Measurements from ENCODE around the gene TENM4. TPM values are rescaled to one million over a fixed set of nuclear protein-coding genes. Genes with fewer than 3 reads are reported as not detected.

Gene TENM4
- total RNA-seq, 4 donors from 2014 or later: 1.1 to 2.7 (median 2.0) TPM

DNA sequence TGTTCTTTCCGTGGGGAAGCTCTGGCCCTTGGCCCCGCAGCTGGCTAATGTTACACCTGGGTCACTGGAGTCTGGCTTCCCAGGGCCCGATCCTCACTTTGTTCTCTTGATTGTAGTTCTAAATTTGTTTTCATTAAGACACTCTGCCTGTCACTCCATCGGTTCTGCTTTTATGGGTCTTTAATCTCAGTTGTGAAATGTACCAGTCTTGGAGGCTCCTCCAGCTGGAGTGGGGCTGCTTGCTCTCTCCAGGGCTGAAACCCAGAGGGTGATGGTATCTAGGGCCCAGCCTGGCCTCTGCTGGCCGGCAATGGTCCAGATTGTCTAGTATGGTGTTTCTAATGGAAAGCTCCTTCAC is 352.9 kb downstream of the TENM4 start:
- Histone ChIP-seq H3K9me3 (no peaks in the 10 kb centered on the region), H3K36me3 (no peaks in the 10 kb centered on the region)
- DNase-seq: no peak

DNA sequence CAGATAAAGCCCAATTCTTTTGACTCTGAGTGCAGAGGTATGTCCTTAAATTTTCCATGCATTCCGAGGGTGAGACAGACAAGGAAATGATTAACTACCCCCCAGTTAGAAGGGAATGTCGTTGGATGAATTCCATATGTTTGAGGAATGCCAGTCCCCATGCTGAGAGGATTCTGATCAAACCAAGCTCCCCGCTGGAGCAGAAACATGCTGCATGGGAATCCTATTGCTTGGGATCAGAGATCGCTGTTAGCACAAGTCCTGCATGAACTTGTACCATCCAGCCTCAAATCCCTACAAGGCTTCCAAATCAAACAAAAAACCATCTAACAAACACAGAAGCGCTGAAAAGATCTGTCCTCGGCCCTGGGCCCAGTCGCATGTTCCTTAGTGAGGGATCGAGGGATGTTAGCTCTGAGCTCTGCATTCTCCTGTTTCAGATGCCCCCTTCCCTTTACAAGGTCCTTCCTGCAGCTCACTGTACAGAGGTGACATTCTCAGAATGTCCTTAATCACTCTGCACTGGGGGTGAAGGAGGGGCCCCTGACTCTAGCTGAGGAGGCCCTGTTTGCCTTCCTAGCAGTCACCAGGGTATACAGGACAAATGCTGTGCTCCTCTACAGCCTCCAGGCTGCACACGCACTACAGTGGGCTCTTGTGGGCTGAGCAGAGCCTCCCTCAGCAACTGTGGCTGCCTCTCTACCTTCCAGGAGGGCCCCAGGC is 353.4 kb downstream of the TENM4 start:
- Histone ChIP-seq H3K4me3 (no peak overlapping the region), H3K9me3 (no peaks in the 10 kb centered on the region), H3K4me1 (peaks cover 0 to 5% (median 0%) of the 10 kb centered on the region in 4 donors), H3K27me3 (no peaks in the 10 kb centered on the region), H3K27ac (no peak overlapping the region), H3K36me3 (no peaks in the 10 kb centered on the region)
- DNase-seq: no peak
- TF ChIP-seq POLR2A (IDR thresholded peaks at IDR 0.05): no peak
- TF ChIP-seq, protein P1, sequence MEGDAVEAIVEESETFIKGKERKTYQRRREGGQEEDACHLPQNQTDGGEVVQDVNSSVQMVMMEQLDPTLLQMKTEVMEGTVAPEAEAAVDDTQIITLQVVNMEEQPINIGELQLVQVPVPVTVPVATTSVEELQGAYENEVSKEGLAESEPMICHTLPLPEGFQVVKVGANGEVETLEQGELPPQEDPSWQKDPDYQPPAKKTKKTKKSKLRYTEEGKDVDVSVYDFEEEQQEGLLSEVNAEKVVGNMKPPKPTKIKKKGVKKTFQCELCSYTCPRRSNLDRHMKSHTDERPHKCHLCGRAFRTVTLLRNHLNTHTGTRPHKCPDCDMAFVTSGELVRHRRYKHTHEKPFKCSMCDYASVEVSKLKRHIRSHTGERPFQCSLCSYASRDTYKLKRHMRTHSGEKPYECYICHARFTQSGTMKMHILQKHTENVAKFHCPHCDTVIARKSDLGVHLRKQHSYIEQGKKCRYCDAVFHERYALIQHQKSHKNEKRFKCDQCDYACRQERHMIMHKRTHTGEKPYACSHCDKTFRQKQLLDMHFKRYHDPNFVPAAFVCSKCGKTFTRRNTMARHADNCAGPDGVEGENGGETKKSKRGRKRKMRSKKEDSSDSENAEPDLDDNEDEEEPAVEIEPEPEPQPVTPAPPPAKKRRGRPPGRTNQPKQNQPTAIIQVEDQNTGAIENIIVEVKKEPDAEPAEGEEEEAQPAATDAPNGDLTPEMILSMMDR (IDR thresholded peaks at IDR 0.05): no peak

More for the DNA sequence above, 352.9 kb downstream of the TENM4 start:
- Histone ChIP-seq H3K27me3 (no peaks in the 10 kb centered on the region), H3K27ac (no peak overlapping the region), H3K4me3 (no peak overlapping the region), H3K4me1 (peaks cover 0 to 5% (median 0%) of the 10 kb centered on the region in 4 donors)
- no peak for TF ChIP-seq POLR2A (IDR thresholded peaks at IDR 0.05)
- TF ChIP-seq, protein P1 (IDR thresholded peaks at IDR 0.05): no peak

DNA sequence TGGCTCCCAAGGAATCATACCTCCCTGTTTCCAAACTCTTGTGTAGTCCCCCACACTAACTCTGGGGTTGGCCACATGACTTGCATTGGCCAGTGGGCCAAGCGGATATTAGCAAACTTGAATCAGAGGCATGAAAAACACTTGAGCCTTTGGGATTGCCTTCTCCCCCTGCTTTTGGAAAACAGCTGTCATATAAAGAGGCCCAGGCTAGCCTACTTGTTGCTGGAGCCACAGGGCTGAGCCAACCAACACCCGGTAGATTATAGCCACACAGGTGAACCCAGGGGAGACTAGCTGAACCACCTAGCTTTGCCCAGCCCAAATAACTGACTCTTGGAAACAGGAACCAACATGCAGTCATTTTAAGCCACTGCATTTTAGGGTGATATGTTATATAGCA is 354.8 kb downstream of the TENM4 start:
- peaks cover 0 to 5% (median 0%) of the 10 kb centered on the region in 4 donors for H3K4me1 ChIP-seq
- DNase-seq: no peak
- no peaks in the 10 kb centered on the region for H3K9me3 ChIP-seq
- H3K36me3 ChIP-seq: no peaks in the 10 kb centered on the region
- TF ChIP-seq, protein P1 (IDR thresholded peaks at IDR 0.05): no peak
- TF ChIP-seq POLR2A (IDR thresholded peaks at IDR 0.05): no peak
- H3K27ac ChIP-seq: no peak overlapping the region
- H3K4me3 ChIP-seq: no peak overlapping the region
- no peaks in the 10 kb centered on the region for H3K27me3 ChIP-seq

DNA sequence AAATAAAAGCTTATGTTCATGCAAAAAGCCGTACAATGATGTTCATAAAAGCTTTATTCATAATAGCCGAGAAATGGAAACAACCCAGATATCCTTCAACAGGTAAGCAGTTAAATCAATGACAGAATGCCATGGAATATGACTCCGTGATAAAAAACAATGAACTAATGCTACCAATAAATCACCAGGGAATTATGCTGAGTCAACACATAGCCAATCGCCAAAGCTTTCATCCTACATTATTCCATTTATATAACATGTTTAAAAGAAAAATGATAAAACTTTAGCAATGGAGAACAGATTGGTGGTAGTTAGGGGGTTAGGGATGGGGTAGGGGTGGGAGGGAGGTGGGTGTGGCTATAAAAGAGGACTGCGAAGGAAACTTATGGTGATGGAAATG is 356.4 kb downstream of the TENM4 start:
- Histone ChIP-seq H3K27ac (no peak overlapping the region), H3K27me3 (no peaks in the 10 kb centered on the region), H3K4me1 (peaks cover 0 to 5% (median 0%) of the 10 kb centered on the region in 4 donors), H3K36me3 (no peaks in the 10 kb centered on the region), H3K4me3 (no peak overlapping the region), H3K9me3 (no peaks in the 10 kb centered on the region)
- no peak for DNase-seq
- TF ChIP-seq, protein P1 (IDR thresholded peaks at IDR 0.05): no peak
- TF ChIP-seq POLR2A (IDR thresholded peaks at IDR 0.05): no peak

DNA sequence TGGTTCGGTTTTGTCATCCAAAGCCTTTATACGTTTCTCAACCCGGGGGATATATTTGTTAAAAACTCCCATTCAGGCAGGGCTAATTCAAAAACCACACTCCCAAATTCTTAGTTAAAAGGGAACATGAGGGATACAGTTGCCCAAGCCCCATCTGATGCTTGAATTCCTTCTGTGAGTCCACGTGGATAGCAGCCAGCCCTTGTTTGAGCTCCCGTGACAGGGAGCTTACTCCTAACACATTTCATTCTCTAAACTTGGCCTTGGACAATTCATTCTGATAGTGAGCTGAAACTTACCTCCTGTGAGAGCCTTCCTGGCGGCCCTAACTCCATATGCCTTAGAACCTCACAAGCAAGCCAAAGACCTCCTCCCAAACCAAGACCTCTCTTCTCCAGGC is 357.5 kb downstream of the TENM4 start:
- DNase-seq: no peak
- H3K4me1 ChIP-seq: peaks cover 0 to 5% (median 0%) of the 10 kb centered on the region in 4 donors
- no peaks in the 10 kb centered on the region for H3K27me3 ChIP-seq
- H3K4me3 ChIP-seq: no peak overlapping the region
- no peaks in the 10 kb centered on the region for H3K9me3 ChIP-seq
- H3K27ac ChIP-seq: no peak overlapping the region
- H3K36me3 ChIP-seq: no peaks in the 10 kb centered on the region
- TF ChIP-seq POLR2A (IDR thresholded peaks at IDR 0.05): no peak
- TF ChIP-seq, protein P1 (IDR thresholded peaks at IDR 0.05): no peak

Measured in Peyer's patch (tissue), 4 donors.